Activated T-cell treated with anti-CD3 and anti-CD28 coated beads for 1 hour (primary cell): ENCODE data around the gene VPS13A.
"Not testable (repeated sequence)": the region's sequence is repeated elsewhere in the genome, so short reads cannot be mapped to it uniquely, and the experiment has no call there.

Source experiments
- DNase-seq: peaks from one replicate; pipeline ENCODE4 v3.0.0-alpha.2; 2020; ENCODE audit warnings: low read depth

Gene VPS13A

DNA sequence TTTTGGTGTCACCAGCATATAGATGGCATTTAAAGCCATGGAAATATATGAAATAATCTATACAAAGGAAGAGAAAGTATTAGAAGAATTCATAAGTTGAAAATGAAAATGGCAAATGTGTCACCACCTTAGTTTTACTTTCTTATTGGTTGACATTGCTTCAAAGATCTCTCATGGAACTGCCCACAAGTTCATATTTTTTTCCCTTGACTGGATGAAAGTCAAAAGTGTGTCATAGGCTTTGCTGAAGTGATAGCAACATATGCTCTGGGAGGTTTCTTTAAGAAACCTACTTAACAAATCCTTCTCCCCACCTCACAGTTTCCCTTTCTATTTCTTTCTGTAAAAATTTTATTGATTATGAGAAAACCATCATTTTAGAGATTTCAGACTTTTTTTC, 127.2 kb downstream of the VPS13A start:
- DNase-seq, result no peak

DNA sequence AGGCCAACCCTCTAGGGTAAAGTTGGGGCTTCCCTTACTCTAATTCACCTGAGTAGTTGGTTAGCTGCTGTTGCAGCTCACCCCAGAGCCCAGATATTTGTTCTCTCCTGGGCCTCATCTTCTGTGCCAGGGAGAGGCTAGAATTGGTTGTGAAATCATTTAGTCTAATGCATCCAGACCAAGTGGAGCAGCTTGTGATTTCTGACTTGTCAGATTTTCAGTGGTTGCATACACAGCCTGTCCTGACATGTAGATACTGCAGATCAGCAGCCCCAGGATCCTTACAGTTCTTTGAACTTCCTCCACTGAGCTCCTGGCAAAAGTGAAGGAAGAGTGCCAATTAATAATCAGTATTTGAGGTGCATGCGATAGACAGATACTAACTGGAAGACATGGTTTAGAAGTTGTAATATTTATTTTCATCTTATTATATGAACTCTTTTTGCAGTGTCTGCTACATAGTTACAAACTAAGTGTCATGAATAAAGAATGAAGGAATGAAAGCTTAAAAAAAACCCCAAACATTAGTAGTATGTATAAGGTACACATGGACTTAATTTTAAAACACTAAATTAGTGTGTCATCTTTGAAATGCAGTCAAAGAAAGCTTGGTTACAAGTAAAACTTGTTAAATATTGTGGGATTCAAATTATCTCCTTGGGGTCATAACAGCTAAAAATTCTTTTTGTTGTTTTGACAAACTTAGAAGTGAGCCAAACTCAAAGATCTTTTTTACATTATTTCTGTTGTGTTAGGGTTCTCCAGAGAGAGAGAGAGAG, 128.5 kb downstream of the VPS13A start:
- no peak for DNase-seq

DNA sequence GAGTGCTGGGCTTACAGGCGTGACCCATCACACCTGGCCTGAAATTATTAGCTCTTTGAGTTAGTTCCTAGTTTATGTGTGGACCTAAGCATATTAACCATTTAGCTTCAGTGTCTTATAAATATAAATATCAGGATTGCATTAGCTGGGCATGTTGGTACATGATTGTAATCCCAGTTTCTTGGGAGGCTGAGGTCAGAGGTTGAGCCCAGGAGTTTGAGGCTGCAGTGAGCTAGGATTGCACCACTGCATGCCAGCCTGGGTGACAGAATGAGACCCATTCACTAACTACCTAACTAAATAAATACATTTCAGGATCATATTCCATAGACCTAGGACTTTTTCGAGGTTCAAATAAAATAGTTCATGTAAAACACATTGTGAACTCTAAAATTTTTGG, 129.8 kb downstream of the VPS13A start:
- no peak for DNase-seq

DNA sequence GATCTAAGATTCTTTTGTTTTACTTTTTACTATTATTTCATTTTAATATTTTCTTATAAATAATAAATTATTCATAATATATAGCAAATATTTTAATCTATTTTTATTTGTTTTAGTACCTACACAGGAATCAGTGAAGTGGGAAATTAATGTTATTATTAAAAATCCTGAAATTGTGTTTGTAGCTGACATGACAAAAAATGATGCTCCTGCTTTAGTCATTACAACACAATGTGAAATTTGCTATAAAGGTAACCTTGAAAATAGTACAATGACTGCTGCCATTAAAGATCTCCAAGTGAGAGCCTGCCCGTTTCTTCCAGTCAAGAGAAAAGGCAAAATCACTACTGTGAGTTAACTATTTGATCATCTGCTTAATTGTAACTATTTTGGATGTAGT, 138.7 kb downstream of the VPS13A start:
- DNase-seq, result no peak

DNA sequence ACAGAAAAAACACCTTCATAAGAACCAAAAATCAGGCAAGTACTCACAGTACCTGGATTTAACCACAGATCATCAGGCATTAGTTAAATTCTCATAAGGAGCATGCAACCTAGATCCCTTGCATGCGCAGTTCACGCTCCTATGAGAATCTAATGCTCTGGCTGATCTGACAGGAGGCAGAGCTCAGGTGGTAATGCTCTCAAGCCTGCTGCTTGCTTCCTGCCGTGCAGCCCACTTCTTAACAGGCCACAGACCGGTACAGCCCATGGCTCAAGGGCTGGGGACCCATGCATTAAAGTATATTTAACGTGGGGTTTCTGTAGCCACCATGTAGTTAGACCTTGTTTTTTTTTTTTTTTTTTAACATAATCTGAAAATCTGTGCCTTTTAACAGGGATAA, 147.7 kb downstream of the VPS13A start:
- no peak for DNase-seq

DNA sequence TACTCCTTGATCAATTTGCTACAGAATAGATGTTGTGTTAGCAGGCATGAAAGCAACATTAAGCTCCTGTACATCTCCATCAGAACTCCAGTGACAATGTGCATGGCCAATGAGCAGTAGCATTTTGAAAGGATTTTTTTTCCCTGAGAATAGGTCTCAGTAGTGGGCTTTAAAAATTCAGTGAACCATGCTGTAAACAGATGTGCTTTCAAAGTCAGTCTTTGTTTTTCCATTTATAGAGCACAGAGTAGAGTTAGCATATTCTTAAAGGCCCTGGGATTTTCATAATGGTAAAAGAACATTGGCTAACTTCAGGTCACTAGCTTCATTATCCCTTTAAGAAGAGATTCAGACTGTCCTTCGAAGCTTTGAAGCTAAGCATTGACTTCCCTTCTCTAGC, 150.8 kb downstream of the VPS13A start:
- no peak for DNase-seq

DNA sequence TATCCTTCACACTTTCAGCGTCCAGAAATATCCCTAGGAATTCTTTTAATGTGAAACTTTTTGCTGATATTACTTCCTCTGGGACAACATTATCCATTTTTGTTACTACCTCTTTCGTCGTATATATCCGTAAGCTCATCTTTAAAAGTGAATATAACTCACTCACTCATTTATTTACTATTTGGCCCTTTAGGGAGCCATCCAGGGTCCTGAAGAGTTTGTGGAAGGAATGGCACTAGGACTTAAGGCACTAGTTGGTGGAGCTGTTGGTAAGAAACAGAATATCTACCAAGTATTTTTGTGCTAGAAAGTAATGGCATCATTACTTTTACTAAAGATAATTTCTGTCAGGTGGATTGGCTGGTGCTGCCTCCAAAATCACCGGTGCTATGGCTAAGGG, 192.7 kb downstream of the VPS13A start:
- DNase-seq, result no peak

DNA sequence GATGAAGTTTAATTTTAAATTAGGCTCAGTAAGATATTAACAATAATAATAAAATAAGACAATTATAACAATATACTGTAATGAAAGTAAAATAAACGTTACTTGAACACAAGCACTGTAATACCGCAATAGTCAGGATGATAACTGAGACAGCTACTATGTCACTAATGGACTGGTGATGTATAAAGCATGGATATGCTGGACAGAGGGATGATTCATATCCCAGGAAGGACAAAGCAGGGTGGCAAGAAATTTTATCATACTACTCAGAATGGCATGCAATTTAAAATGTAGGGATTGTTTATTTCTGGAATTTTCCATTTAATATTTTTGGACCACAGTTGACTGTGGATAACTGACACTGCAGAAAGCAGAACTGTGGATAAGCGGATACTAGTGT, 196.9 kb downstream of the VPS13A start:
- no peak for DNase-seq

DNA sequence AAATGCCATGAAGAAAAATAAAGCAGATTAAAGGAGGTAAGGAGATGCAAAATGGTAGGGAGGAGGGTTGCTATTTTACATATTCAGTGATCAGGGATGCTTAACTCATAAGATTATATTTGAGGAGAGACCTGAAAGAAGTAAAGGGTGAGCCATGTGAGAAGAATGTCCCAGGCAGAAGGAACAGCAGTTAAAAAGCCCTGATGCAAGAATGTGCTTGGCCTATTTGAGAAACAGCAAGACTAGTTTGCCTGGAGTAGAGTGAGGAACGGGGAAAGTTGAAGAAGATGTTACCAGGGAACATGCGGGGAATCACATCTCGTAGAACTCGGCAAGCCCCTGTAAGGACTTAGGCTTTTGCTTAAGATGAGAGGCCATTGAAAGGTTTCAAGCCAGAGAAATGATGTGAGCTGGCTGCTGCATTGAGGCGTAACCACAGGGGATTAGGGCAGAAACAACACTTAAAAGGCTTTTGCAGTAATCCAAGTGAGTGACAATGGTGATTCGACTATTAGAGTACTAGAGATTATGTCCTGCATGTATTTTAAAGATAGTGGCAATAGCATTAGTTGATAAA, 198.7 kb downstream of the VPS13A start:
- no peak for DNase-seq

DNA sequence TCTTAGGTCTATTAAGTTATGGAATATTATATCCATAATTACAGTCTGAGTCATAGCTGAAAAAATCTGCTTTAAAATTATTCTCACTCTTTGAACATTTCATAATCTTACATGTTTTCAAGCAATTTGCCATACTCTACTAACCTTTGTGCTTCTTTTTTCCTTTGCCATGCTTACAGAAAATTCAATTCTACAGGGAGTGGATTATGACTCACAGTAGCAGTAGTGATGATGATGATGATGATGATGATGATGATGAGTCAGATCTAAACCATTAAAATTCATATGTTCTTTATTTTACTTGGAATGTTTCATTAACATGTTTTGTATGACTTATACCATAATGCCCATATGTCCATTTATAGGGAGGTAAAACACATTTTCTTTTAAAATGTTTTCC, 207.1 kb downstream of the VPS13A start:
- DNase-seq, result no peak

DNA sequence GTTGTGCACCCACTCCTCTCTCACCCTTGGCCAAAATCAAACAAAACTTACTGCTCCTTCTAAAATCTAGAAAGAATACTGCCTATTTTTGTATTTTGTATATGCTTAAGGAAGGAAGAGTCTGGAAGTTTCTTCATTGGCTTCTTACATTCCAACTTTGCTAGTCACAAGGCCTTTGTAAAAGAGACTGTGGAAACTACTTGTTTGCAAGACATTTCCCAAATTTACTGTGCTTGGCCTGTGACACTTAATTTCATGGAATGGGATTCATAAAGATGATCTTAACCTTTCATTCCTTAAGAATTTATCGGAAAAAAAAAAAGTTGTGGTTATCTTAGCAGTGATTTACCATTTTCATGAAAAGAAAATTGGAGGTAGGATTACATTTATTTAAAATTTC, 208.9 kb downstream of the VPS13A start:
- DNase-seq, result no peak

DNA sequence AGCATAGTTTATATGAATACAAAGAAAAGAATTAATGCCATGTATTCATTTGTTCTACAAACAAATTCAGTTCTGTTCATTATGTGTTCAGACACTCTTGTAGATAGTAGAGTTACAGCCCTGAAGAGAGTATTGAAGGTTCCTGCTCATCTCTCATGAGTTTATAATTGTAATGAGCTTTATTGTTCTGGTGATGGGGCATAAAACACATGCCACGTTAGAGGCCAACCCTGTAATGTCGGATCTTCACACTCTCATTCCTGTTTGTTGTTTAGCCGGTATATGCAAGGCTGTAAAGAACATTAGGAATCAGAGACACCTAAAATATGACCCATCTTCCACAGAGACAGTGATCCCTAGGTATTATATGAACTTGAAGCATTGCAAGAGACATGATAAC, 214.5 kb downstream of the VPS13A start:
- DNase-seq, result no peak

DNA sequence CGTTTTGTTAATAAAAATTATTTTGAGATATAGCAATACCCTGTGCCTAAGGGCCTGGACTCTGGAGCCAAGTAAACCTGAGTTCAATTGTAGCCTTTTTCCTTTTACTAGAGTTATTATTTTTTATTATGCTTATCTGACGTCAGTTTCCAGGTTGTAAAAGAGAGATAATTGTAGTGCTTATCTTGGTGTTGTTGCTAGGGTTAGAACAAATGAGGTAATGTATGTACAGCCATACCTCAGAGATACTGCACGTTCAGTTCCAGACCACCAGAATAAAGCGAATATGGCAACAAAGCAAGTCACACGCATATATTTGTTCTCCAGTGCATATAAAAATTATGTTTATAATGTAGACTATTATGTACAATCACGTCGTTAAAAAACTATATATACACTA, 215.0 kb downstream of the VPS13A start:
- DNase-seq, result no peak

DNA sequence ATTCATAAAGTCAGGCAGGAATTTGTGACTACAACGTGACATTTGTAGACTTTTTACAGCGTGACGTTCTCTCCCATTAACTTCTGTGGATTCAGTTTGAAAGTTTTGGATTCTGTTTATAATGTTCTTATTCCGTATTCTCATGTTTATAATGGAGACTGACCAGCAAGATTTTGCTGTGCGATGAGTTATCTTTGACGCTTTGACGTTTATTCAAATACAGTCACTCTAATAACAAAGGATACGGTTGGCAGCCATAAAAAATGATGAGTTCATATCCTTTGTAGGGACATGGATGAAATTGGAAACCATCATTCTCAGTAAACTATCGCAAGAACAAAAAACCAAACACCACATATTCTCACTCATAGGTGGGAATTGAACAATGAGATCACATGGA, 221.2 kb downstream of the VPS13A start:
- DNase-seq, result not testable (repeated sequence)

DNA sequence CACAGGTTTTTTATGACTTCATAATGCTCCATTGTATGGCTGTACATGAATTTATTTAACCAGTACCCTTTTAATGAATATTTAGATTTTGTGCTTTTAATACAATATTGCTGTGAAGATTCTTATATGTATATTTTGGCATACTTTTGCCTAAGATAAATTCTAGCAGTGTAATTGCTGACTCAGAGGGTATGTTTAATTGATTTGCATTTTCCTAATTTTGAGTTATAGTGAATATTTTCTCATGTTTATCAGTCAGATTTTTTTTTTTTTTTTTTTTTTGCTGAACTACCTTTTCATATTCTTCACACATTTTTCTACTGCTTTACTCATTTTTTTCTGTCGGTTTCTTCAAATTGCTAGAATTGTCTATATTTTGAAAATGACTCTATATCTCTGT, 222.6 kb downstream of the VPS13A start:
- DNase-seq, result no peak

DNA sequence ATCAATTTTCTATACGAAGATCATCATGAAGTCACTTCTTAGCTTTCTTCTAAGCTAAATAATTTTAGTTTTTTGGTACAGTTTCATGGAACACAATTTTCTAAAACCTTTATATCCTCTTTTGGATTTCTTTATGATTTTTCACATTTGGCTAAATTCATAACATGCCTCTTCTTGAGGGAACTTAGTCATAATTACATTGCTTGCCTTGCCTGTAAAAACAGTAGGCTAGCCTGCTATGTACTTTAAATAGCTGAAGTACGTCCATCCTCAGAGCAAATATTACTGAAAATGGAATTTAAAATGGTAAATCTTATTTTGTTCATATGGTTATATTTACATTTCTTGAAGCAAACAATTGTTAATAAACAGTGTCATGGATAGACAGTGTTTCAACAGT, 225.0 kb downstream of the VPS13A start:
- no peak for DNase-seq

DNA sequence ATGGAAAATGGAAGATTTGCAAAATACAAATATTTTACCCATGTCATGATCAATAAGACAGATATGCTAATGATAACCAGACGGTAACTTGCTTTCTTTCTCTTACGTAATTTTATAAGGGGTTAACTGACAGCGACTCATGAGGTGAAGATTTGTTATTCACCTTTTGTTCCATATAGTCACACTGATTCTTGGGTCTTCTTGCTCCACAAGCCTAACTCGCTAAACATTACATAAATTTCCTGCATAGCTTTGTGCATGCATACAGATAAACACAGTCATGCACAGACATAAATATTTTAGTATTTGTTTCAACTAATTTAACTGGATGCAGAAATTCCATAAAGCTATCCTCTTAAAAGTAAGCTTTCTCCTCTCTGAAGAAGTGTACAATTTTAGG, 225.9 kb downstream of the VPS13A start:
- no peak for DNase-seq

DNA sequence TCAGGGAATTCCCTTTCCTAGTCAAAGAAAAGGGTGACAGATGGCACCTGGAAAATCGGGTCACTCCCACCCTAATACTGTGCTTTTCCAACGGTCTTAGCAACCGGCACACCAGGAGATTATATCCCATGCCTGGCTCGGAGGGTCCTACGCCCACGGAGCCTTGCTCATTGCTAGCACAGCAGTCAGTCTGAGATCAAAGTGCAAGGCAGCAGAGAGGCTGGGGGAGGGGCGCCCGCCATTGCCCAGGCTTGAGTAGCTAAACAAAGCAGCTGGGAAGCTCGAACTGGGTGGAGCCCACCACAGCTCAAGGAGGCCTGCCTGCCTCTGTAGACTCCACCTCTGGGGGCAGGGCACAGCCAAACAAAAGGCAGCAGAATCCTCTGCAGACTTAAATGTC, 231.2 kb downstream of the VPS13A start:
- DNase-seq, result not testable (repeated sequence)

DNA sequence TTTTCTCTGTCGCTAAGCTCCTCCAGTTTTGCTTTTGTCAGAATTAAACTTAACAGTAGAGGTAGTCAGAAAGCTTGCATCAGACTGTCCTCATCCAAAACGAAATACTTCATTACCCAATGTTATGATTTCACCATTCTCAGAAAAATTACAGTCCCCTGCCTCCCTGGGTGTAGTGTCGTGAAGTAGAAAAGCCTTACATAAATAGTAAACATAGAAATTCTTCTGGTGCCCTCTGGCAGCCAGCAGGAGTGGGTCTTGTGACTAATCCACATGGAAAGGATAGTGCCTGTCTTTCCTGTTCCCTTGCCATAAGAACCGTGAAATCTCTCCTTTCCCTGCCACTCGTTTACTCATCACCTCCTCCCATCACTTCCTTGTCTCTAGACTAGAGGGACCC, 240.2 kb downstream of the VPS13A start:
- DNase-seq, result no peak

DNA sequence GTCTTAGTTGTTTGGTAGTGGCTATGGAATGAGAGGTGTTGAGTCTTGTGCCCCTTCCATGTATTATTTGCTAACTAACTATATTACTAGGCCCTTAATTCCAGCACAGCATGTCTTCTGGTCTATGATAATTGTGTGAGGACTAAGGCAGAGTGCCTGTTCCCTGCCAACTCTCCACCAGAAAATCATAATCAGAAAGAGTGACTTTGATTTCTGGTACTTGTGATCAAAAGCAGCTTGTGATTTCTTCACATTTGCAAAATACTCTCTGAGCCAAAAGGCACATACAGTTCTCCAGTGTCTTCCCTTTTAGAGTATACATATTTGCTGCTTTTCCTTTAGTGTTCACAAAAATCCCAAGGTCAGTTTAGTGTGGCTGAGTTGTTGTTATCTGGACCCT, 240.9 kb downstream of the VPS13A start:
- DNase-seq, result no peak

DNA sequence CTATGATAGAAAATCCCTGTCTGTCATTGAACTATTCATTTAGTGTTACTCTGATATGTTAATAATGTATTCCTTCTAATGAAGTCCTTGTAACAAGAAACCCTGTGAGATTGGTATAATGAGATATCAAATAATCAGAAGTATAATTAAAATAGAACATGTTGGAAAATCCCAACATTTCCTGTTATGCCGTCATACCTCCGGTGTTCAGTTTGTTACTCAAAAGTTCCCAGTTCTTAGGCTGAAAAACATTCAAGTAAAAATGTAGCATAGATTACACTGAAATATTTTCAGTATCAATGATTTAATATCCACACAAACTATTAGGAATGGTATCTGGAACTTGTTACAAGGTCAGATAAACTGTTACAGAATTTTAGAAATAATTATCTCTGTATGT, 243.3 kb downstream of the VPS13A start:
- DNase-seq, result no peak

DNA sequence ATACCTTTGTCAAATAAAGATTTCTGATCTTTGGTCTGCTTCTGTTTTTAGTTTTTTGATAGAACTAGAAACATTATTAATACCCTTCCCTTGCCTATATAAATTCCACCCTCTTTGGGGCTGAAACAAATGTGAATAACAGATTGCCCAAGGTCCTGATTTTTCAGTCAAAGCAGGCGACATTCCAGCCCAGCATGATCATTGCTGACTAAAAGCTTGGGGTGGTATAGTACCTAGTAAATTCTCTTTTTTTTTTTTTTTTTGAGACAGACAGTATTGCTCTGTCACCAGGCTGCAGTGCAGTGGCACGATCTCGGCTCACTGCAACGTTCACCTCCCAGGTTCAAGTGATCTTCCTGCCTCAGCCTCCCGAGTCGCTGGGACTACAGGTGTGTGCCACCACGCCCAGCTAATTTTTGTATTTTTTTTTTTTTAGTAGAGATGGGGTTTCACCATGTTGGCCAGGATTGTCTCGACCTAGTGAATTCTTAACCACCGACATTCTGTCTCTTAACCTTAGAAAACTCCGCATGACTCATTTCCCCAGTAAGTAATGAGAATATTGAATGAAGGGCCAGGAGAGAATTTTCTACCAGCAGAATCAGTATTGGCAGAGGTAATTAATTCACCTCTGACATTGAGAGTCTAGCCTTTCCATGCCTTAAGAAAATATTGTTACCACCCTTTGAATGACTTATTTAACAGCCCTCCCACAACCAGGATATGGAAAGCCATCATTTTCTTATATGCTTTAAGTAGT, 244.4 kb downstream of the VPS13A start:
- no peak for DNase-seq

DNA sequence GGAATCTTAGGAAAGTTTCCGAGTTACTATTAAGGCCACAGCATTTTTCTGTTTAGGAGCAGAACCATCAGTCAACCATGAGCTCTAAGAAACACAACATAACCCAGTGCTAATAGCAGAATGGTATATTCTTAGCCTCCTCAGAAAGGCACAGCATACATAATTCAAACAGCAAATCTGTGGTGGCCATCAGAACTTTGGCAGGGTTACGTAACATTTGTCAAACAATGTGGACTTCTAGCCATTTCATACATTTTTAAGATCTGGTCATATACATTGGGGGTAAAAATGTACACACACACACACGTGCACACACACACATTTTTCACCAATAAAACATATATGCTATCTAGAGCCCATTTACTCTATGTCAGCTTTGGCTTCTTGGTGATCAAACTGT, 245.6 kb downstream of the VPS13A start:
- DNase-seq, result no peak
